Measurements from ENCODE around the gene SMAD6.
"Not testable (repeated sequence)": the region's sequence is repeated elsewhere in the genome, so short reads cannot be mapped to it uniquely, and the experiment has no call there.

Gene SMAD6

DNA sequence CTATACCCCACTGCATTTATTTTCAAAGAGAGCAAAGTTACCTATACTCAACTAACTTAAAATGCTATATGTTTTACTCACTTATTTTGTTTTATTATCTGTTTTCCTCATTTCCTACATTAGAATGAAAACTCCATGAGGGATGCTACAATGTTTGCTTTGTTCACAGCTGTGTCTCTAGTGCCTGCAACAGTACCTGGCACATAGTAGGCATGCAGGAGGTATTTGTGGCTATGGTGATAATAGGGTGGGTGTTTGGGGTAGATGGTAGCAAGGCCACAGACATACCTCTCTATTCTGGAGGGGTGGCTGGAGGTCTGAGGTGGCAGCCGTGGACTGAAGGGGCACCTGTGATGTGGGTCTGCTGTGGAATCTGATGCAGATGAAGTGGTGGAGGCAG is 24.7 kb upstream of the SMAD6 start:
- no peak for DNase-seq

DNA sequence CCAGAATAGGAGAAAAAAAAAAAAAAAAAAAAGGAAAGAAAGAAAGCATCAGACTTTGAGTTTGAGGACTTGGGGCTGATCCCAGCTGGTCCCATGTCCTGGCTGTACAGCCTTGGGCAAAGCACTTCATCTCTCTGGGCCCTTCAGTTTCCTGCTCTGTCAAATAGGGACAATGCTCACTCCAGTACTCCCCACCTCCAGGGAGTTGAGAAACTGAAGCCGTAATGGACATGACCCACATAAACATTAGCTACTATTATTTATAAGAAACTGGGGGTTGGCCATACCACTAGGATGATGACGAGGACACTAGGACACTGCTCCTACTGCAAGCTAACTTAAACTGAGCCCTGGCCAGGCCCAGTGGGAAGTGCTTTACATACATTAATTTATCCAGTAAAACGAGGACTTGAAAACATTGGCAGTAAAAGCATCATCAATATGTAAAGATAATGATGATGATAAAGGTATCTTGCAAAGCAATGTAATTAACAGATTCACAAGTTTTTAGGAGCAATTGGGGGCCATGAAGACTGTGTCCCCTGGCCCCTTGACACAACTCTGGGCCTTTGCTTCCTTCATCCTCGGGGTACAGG is 22.9 kb upstream of the SMAD6 start:
- no peak for DNase-seq

DNA sequence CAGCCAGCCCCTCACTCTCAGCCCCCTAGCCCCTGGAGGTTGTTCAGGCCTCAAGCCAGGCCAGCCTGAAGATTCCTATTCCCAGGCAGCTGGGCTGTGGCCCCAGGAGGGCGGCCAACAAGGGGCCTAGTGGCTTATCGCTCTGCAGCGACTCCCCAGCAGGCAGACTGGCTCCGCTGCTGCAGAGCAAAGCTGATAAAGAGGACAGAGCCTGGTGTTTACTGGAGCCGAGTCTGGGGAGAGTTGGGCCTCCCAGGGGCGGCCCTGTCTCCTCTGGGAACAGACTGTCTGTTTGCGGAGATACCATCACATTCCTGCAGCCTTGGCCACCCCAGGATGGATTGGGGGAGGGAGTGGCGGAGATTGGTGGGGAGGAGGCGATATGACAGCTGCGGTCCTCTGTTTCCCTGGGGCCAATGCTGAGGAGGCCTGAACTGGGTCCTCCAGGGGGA is 22.4 kb upstream of the SMAD6 start:
- no peak for DNase-seq

DNA sequence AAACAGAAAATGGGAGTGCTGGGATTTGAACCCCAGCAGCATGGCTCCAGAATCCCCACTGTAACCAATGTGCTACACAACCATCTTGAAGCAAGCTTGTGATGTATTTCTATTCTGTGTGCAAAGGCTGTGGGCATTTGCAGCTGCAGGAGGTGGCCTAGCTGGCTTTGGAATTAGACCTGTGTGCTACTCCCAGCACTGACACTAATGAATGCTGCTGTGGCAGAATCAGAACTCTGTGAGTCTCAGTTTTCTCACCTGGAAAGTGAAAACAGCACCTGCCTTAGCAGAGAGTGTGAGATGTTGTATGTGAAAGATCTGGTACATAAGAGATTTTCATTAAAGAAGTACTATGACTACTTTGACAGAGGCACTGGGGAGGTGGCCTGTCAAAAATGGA is 21.5 kb upstream of the SMAD6 start:
- no peak for DNase-seq

DNA sequence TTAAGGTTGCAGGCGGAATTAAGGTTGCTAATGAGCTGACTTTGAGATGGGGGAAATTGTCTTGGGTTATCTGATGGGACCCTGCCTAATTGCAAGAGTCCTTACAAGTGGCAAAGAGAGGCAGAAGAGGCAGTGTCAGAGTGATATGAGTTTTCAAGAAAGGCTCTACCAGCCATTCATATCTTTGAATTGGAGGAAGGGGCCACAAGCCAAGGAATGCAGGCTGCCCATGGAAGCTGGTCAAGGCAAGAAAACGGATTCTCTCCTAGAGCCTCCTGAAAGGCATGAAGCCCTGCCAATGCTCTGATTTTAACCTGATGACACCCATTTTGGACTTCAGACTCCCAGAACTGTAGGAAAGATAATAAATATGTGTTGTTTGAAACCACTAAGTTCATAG is 20.6 kb upstream of the SMAD6 start:
- no peak for DNase-seq

DNA sequence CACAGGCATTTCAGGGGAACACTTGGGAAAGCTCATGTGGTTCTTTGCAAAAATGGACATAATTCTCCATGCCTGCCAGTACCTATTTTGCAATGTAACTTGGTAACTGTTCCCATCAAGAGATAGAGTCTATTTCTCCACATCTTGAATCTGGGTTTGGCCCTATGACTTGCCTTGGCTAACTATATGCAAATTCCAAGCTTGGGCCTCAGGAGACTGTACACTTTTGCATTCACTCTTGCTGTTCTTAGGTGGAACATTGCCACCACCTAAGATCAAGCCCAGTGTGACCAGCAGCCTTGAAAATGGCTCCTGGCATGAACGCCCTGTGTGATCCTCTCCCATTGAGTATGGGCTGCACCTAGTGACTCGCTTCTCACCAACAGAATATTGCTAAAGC is 19.8 kb upstream of the SMAD6 start:
- DNase-seq: no peak

DNA sequence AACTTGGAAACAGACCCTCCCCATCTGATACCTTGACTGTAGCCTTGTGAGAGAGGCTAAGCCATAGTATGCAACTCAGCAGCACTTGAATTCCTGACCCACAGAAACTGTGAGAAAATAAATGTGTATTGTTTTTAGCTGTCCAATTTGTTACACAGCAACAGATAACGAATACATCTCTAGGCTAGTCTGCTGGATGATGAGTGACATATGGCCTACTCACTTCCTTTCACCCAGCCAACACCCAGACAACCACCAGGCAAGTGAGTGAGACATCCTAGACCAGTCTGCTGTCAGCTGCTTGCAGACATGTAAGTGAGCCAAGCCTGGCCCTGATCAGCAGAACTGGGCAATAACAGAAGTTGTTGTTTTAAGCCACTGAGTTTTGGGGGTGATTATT is 19.2 kb upstream of the SMAD6 start:
- DNase-seq: no peak

DNA sequence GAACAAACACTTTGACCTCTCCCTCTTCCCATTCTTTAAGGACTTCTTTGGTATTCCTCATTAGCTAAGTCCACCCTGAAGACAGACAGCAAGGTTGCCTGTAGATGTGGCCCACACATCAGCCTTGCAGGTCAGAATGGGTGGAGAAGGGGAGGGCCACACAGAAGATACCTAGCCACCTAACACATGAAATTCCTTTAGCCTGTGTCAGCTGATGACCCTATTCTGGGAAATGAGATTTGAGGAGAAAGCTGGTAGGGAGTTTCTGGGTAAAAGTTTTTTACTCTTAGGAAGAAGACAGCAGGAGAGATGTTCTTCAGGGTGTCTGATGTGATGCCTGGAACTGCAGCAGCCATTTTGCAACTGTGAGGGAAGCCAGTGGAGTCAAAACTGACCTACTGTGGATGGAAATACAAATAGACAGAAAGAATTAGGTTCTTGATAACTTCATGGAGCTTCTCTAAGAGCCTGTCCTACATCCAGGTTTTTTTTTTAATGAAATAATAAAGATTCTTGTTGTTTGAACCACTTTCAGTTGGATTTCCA is 17.8 kb upstream of the SMAD6 start:
- DNase-seq: no peak

DNA sequence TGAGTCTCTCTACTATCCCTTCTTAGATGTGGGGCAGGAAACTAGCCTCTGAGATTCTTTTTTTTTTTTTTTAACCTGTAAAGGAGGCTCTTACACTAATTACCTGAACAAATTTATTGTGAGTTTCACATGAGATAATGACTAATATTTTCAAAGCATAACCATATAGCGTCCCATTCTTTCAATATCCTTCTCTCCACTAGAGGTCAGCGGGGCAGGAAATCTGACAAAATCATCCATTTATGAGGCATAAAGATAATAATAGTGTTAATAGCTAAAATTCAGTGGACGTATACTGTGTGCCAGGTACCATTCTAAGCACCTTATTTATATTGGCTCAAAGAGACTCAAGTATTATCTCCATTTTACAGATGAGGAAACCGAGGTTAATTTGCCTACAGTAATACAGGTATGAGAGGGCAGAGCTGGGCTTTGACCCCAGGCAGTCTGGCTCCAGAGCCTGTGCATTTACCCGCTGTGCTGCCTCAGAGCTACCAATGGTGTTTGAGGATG is 16.3 kb upstream of the SMAD6 start:
- DNase-seq: no peak

DNA sequence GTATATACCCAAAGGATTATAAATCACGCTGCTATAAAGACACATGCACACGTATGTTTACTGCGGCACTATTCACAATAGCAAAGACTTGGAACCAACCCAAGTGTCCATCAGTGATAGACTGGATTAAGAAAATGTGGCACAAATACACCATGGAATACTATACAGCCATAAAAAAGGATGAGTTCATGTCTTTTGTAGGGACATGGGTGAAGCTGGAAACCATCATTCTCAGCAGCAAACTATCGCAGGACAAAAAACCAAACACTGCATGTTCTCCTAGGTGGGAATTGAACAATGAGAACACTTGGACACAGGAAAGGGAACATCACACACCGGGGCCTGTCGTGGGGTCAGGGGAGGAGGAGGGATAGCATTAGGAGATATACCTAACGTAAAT is 11.1 kb upstream of the SMAD6 start:
- DNase-seq: not testable (repeated sequence)

DNA sequence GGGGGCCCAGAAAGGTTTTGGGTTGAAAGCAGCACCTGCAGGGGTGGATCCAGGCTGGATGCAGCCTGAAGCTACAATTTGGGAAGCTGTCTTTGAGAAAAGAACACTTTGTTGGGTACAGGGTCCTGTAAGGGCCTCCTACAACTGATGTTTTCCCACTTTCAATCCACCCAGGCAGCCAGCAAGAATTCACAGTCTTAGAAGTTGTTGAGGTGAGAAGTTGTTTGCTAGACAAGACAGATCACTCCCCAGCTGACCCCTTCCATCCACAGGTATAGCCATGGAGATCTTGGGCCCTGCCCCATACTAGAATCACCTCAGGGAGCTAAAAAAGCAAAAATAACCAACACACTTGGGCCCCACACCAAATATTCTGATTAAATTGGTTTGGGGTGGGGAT is 10.3 kb upstream of the SMAD6 start:
- no peak for DNase-seq

DNA sequence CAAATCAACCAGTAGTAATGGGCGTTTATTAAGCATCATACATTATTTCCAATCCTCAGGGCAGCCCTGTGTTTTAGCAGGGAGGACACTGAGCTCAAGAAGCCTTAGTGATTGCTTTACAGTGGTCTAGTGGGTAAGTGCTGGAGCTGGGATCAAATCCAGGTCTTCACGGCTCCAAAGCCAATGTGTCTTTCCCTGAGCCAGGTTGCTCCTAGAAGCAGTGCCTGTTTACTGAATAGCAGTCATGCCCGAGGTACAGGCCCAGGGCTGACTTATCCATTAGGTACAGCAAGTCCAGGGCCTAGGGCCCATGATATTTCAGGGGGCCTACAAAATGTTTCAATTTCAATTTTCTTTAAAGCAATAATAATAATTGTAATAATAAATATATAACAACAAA is 9.6 kb upstream of the SMAD6 start:
- no peak for DNase-seq

DNA sequence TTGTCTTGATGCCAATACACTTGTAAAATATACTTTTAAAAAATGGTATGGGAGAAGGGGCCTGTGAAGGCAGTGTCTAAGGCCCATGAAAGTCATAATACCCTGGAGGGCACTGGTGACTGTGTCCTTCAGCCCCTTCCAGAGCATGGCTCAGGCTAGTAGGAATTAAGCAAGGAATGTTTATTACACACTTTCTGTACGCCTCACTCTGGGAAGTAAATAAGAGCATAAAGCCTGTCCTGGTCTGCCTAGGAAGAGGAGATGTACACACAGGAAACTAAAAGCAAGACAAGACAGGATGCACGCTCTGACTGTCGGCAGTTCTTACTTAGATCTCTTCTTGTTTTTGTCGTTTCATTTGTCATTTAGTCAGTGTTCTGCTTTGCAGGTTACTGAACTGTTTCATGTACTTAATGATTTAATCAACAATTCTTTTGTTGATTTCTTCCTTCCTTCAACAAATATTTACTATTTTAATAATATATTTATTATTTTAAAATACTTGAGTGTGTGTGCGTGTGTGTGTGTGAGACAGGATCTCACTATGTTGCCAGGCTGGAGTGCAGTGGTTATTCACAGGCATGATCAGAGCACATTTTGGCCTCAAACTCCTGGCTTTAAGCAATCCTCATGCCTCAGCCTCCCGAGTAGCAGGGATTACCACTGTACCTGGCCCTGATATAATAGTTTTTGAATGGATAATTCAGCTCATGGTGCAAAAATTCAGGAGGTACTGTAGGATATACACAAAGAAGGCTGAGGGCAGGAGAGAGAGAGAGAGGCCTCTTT is 9.0 kb upstream of the SMAD6 start:
- no peak for DNase-seq

DNA sequence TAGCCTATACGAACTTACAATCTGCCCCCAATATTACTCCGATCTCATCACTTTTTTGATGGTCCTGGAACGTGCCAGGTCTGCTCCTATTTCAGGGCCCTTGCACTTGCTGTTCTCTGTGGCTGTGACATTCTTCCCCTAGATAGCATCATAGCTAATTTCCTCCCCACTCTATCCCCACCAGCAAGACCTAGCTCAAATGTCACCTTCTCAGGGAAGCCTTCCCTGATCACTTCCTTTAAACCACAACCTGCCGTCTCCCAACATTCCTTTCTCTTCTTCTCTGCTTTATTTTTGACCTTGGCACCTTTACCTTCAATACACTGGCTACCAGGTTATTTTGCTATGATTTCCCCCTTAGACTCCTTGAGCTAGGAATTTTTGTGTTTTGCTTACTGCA is 5.3 kb upstream of the SMAD6 start:
- DNase-seq: no peak

DNA sequence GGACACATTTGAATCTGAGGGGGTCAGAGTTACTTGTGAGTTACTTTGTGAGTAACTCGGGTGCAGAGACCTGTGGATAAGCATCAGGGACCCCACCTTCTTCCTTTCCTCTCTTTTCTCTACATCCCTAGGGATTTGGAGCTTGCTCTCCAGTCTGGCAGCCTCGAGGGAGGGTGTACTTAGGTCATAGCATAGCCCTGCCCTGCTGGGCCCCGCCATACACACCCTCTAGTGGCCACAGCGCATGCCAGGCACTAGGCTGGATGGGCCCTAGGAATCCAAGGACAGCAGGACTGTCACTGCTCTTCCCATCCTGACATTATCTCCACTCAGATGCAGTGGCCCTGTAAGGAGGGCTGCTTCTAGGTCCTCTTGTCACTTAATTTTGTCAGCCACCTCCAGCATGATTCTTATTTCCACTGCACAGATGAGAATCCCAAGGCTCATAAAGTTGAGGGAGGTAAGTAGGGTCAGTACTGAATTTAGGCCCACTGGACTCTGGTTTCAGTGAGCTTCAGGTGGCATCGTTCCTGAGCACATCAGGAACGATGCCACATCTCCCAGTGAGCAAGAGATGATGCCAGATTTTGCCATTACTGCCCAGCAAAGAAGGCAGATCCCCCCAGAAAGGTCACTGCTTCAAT is 3.6 kb upstream of the SMAD6 start:
- DNase-seq: no peak

DNA sequence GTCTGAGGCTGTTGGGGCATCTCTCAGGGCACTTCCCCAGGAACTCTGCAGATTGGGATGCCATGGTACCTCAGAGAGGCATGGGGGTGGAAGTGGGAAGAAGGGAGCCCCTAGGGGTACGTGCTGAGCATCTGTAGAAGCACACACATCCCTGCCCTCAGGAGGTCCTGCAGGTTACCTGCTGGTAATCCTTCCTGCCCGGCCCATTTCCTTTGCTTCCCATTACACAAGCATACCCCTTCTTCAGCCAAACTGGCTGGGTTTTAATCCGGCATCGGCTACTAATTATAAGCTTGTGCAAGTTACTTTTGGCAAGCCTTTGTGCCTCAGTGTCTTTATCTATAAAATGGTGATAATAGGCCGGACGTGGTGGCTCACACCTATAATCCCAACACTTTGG is 3.1 kb upstream of the SMAD6 start:
- no peak for DNase-seq

DNA sequence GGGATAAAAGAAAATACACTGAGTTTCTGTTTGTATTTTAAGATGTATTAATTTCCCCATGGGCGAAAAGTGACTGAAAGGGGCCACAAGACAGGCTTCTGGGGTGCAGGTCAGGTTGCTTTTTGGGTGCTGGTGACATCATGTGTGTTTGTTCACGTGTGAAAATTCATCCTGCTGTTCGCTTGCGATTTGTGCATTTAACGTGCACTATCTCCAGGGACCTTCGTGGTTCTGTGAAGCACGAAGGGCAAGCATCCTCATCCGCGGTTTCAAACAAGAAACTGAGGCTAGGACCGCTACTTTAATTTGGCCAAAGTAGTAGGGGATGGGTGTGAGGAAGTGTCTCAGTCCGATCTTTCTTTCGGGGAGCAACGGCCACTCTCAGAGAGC is 1.6 kb upstream of the SMAD6 start:
- DNase-seq: no peak

DNA sequence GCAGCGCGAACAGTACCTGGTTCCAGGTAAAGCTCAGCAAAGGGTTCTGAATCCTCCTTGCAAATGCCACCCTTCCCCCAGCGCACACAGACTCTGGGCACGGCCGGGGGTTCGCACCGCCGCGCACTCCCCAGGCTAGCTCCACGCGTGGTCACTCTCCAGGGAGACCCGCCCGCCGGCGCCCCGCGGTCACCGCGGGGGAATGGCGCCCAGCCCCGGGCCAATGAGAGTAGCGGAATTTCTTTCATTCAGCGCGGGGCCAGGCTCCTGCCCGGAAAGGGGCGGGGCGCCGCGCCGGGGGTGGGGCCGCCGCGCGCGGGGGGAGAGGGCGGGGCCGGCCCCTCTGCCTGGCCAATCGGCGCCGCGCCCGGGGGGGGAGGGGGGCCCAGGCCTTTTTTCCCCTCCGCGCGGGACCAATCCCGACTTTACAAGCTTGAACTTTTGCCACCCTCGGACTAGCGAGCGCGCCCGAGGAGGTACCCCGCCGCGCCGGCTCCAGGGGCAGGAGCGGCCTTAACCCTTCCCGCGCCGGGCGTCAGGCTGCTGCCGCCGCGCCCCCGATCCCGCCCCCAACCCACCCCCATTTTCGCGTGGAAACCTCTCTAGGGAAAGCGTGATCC is 1.1 kb upstream of the SMAD6 start:
- no peak for DNase-seq

DNA sequence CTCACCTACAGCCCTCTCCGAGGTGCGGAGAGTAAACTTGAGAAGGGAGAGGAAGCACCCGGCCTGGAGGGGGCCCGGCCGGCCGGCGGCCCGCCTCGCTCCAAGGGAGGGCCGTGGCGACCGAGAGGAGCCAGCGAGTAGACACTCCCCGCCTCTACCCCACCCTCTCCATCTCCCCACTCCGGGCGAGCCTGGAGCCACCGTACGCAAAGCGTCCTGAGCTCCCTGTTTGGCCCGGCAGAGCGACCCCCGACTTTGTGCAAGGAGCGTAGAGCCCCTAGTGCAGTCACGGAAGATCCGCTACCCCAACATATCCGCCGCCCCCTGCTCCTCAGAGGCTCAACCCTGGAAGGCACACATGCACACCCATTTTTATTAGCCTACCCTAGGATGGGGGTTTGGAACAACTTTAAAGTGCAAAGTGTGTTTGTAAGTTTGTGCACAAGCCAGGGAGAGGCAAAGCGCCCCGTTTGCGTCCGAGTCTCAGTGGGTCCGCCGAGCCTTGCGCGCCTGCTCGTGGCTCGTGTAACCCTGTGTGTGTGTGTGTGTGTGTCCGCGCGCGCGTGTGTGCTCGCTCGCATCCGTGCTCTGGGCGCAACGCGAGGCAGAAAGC is 508 bp upstream of the SMAD6 start:
- DNase-seq: no peak

DNA sequence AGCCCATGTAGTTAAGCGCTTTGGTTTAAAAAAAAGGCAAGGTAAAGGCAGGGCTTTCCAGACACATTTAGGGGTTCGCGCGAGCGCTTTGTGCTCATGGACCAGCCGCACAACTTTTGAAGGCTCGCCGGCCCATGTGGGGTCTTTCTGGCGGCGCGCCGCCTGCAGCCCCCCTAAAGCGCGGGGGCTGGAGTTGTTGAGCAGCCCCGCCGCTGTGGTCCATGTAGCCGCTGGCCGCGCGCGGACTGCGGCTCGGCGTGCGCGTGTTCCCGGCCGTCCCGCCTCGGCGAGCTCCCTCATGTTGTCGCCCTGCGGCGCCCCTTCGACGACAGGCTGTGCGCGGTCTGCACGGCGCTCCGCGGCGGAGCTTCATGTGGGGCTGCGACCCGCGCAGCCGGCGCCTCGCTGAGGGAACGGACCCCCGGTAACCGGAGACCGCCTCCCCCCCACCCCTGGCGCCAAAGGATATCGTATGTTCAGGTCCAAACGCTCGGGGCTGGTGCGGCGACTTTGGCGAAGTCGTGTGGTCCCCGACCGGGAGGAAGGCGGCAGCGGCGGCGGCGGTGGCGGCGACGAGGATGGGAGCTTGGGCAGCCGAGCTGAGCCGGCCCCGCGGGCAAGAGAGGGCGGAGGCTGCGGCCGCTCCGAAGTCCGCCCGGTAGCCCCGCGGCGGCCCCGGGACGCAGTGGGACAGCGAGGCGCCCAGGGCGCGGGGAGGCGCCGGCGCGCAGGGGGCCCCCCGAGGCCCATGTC is 927 bp downstream of the SMAD6 start:
- DNase-seq: no peak

DNA sequence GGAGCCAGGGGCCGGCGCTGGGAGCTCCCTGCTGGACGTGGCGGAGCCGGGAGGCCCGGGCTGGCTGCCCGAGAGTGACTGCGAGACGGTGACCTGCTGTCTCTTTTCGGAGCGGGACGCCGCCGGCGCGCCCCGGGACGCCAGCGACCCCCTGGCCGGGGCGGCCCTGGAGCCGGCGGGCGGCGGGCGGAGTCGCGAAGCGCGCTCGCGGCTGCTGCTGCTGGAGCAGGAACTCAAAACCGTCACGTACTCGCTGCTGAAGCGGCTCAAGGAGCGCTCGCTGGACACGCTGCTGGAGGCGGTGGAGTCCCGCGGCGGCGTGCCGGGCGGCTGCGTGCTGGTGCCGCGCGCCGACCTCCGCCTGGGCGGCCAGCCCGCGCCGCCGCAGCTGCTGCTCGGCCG is 1.5 kb downstream of the SMAD6 start:
- no peak for DNase-seq
